Superior temporal gyrus (tissue), 1 donor: ENCODE measurements around the gene UBAC1.

Experiments used
- DNase-seq: peaks from one replicate; pipeline ENCODE4 v3.0.0-alpha.2; 2016; ENCODE audit errors: extremely low spot score

UBAC1 gene

GRCh38 chr9:135941288-135941995, 19.7 kb downstream of the UBAC1 start:
- no peak for DNase-seq

GRCh38 chr9:135939351-135940265, 21.6 kb downstream of the UBAC1 start:
- no peak for DNase-seq

- no peak for DNase-seq
Measured at GRCh38 chr9:135937521-135938489, 23.4 kb downstream of the UBAC1 start.

- no peak for DNase-seq
Measured at GRCh38 chr9:135933114-135933513, 28.1 kb downstream of the UBAC1 start.

- DNase-seq, result no peak
Measured at GRCh38 chr9:135932656-135933055, 28.5 kb downstream of the UBAC1 start.

GRCh38 chr9:135931349-135931820, 29.8 kb downstream of the UBAC1 start:
- no peak for DNase-seq

- DNase-seq, result no peak
Measured at GRCh38 chr9:135930446-135931345, 30.5 kb downstream of the UBAC1 start.

- DNase-seq, result no peak
Measured at GRCh38 chr9:135929656-135930445, 31.3 kb downstream of the UBAC1 start.

GRCh38 chr9:135928731-135929655, 32.2 kb downstream of the UBAC1 start:
- DNase-seq, result no peak

- DNase-seq, result no peak
Measured at GRCh38 chr9:135928074-135928730, 33.0 kb downstream of the UBAC1 start.

GRCh38 chr9:135927195-135928013, 33.8 kb downstream of the UBAC1 start:
- no peak for DNase-seq

- no peak for DNase-seq
Measured at GRCh38 chr9:135926402-135927194, 34.6 kb downstream of the UBAC1 start.

- no peak for DNase-seq
Measured at GRCh38 chr9:135925496-135926133, 35.6 kb downstream of the UBAC1 start.

GRCh38 chr9:135924628-135925338, 36.4 kb downstream of the UBAC1 start:
- no peak for DNase-seq

- no peak for DNase-seq
Measured at GRCh38 chr9:135923508-135923907, 37.7 kb downstream of the UBAC1 start.
